Activated CD8-positive, alpha-beta memory T cell treated with anti-CD3 and anti-CD28 coated beads, Interleukin-2, amount 50 U/mL, for 1 hour (primary cell): ENCODE data around the gene TLCD1.

Source experiments
- DNase-seq: peaks from one replicate; pipeline ENCODE4 v3.0.0-alpha.2; 2020; ENCODE audit errors: extremely low read depth

TLCD1 gene

DNA sequence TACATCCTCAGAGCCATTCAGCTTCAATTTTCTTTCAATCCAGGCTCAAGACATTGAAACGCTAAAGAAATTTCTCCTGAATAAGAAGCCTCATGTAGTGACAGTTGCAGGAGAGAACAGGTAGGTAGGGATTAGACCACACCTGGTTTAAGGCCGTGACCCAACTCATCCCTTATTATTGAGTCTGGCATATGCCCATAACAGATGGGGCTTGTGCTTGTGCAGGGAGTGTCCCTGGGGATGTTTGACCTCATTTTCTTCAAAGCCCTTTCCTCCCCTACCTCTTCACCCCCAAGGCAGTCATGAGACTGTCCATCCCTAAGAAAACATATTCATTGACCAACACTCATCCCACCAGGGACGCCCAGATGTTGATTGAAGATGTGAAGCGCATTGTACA, 39.7 kb downstream of the TLCD1 start:
- no peak for DNase-seq

GRCh38 chr17:28685366-28685765, 40.7 kb downstream of the TLCD1 start:
- DNase-seq = no peak

DNA sequence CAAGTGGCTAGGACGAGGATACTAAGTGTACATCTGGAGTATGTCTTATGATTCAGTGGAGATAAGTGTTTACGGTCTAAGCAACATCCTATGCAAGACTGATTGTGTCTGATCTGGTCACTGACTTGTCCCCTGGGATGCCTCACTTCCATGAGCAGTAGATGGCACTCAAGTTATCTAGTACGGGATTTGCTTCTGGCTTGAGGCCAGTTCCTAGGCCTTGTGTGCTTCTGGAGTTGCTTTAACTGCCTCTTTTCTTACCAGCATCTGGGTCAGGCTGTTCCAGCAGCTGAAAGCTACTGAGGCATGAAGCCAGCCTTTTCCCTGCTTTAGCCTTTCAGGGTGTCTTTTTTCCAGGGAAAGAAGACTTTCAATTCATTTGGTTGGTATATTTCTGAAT, 41.1 kb downstream of the TLCD1 start:
- DNase-seq = no peak

DNA sequence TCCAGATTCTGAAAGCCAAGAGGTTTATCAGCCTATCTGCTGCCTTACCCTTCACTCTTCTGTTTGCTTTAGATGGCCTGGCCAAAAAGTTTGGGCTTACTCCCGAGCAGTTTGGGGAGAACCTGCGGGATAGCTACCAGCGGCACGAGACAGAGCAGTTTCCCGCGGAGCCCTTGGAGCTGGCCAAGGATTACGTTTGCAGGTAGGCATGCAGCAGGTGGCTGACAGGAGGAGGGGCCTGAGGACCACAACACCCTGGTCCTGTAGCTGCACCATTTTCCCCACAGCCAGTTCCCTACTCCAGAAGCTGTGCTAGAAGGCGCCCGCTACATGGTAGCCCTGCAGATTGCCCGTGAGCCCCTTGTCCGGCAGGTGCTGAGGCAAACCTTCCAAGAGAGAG, 43.4 kb downstream of the TLCD1 start:
- no peak for DNase-seq

DNA sequence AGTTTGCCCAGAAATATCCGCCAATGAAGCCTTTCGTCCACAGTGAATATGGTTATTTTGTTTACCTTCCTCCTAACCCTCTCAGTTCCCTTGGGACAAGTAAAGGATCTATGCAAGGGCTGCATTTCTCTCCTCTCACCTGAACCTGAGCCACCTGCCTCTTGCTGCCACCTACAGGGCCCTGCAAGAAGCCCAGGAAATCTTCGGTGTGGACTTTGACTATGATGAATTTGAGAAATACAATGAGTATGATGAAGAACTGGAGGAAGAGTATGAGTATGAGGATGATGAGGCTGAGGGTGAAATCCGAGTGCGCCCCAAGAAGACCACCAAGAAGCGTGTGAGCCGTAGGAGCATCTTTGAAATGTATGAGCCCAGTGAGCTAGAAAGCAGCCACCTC, 50.1 kb downstream of the TLCD1 start:
- DNase-seq = no peak

DNA sequence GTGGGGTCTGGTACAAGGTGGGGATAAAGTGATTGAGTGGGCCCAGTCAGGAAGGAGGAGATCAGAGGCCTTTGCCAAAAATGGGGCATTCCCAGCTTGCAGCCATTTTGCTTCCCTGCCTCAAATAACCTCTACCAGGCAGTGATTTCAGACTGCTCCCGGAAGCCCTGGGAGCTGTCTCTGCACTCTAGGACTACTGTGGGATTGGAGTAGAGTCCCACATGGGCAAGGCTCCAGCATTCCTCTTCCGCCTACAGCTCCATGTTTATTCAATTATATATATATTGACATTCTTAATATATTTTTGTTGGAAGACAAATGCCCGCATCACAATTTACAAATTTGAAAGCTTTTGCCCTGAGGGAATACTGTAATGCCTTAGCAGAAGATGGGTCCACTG, 50.5 kb downstream of the TLCD1 start:
- DNase-seq = no peak
